ENCODE measurements around the gene CHDH.

Gene CHDH

GRCh38 chr3:53849916-53850315, 3.7 kb upstream of the CHDH start:
- no peak for DNase-seq (ENCODE audit: low read depth, low spot score)

GRCh38 chr3:53846851-53847155, 584 bp upstream of the CHDH start:
- DNase-seq (ENCODE audit: low read depth, low spot score) = no peak

- DNase-seq (ENCODE audit: low read depth, low spot score) = no peak
These were observed 412 bp downstream of the CHDH start for GRCh38 chr3:53845881-53846133.

GRCh38 chr3:53845103-53845880, 927 bp downstream of the CHDH start:
- DNase-seq (ENCODE audit: low read depth, low spot score) = no peak

GRCh38 chr3:53844262-53845102, 1.7 kb downstream of the CHDH start:
- DNase-seq (ENCODE audit: low read depth, low spot score) = no peak

- DNase-seq (ENCODE audit: low read depth, low spot score) = no peak
These were observed 2.7 kb downstream of the CHDH start for GRCh38 chr3:53843195-53844177.

- DNase-seq (ENCODE audit: low read depth, low spot score) = no peak
These were observed 3.6 kb downstream of the CHDH start for GRCh38 chr3:53842436-53843194.

- no peak for DNase-seq (ENCODE audit: low read depth, low spot score)
These were observed 4.9 kb downstream of the CHDH start for GRCh38 chr3:53841296-53841695.

GRCh38 chr3:53837331-53837730, 8.9 kb downstream of the CHDH start:
- DNase-seq (ENCODE audit: low read depth, low spot score) = no peak

GRCh38 chr3:53836084-53836872, 9.9 kb downstream of the CHDH start:
- no peak for DNase-seq (ENCODE audit: low read depth, low spot score)

GRCh38 chr3:53835257-53835656, 11.0 kb downstream of the CHDH start:
- DNase-seq (ENCODE audit: low read depth, low spot score) = no peak

- no peak for DNase-seq (ENCODE audit: low read depth, low spot score)
These were observed 11.7 kb downstream of the CHDH start for GRCh38 chr3:53834429-53835095.

GRCh38 chr3:53833700-53834099, 12.5 kb downstream of the CHDH start:
- DNase-seq (ENCODE audit: low read depth, low spot score) = no peak

- DNase-seq (ENCODE audit: low read depth, low spot score) = no peak
These were observed 13.1 kb downstream of the CHDH start for GRCh38 chr3:53833053-53833645.

- DNase-seq (ENCODE audit: low read depth, low spot score) = no peak
These were observed 15.3 kb downstream of the CHDH start for GRCh38 chr3:53830944-53831343.

- DNase-seq (ENCODE audit: low read depth, low spot score) = no peak
These were observed 16.6 kb downstream of the CHDH start for GRCh38 chr3:53829605-53830004.

GRCh38 chr3:53828581-53828980, 17.6 kb downstream of the CHDH start:
- DNase-seq (ENCODE audit: low read depth, low spot score) = no peak

GRCh38 chr3:53826048-53826447, 20.2 kb downstream of the CHDH start:
- DNase-seq (ENCODE audit: low read depth, low spot score) = no peak

GRCh38 chr3:53824795-53825194, 21.4 kb downstream of the CHDH start:
- no peak for DNase-seq (ENCODE audit: low read depth, low spot score)

All from activated naive CD8-positive, alpha-beta T cell treated with anti-CD3 and anti-CD28 coated beads, Interleukin-2, amount 50 U/mL, for 16 hours (primary cell).